Measurements from ENCODE around the gene DYRK1A.
"Not testable (repeated sequence)": the region's sequence is repeated elsewhere in the genome, so short reads cannot be mapped to it uniquely, and the experiment has no call there.

DYRK1A gene

GRCh38 chr21:37366482-37367316 lies at the start of gene DYRK1A:
Gene DYRK1A, plus strand, starts transcription at chr21:37366773. Its CDS starts 53,602 bp downstream, at chr21:37420375.
- DNase-seq = peak; percentile 99

GRCh38 chr21:37319551-37319950 lies 47.0 kb upstream of the DYRK1A start:
- DNase-seq = no peak

GRCh38 chr21:37322084-37322483 lies 44.5 kb upstream of the DYRK1A start:
- DNase-seq = no peak

- no peak for DNase-seq
These were observed 42.0 kb upstream of the DYRK1A start for GRCh38 chr21:37324558-37324957.

GRCh38 chr21:37328147-37328546 lies 38.4 kb upstream of the DYRK1A start:
- DNase-seq = not testable (repeated sequence)

GRCh38 chr21:37331411-37331810 lies 35.2 kb upstream of the DYRK1A start:
- no peak for DNase-seq

- DNase-seq = no peak
These were observed 31.5 kb upstream of the DYRK1A start for GRCh38 chr21:37335053-37335452.

- no peak for DNase-seq
These were observed 29.4 kb upstream of the DYRK1A start for GRCh38 chr21:37337179-37337578.

- no peak for DNase-seq
These were observed 28.7 kb upstream of the DYRK1A start for GRCh38 chr21:37337831-37338230.

- no peak for DNase-seq
These were observed 27.7 kb upstream of the DYRK1A start for GRCh38 chr21:37338671-37339551.

GRCh38 chr21:37339552-37339939 lies 27.0 kb upstream of the DYRK1A start:
- no peak for DNase-seq

GRCh38 chr21:37341254-37341960 lies 25.2 kb upstream of the DYRK1A start:
- DNase-seq = no peak

GRCh38 chr21:37342046-37342632 lies 24.4 kb upstream of the DYRK1A start:
- DNase-seq = no peak

- no peak for DNase-seq
These were observed 19.6 kb upstream of the DYRK1A start for GRCh38 chr21:37346841-37347430.

GRCh38 chr21:37348664-37349063 lies 17.9 kb upstream of the DYRK1A start:
- DNase-seq = no peak

- DNase-seq = no peak
These were observed 16.1 kb upstream of the DYRK1A start for GRCh38 chr21:37350472-37350871.

GRCh38 chr21:37356706-37357105 lies 9.9 kb upstream of the DYRK1A start:
- no peak for DNase-seq

GRCh38 chr21:37357691-37358090 lies 8.9 kb upstream of the DYRK1A start:
- DNase-seq = no peak

- DNase-seq = no peak
These were observed 8.2 kb upstream of the DYRK1A start for GRCh38 chr21:37358397-37358796.

- DNase-seq = no peak
These were observed 2.6 kb upstream of the DYRK1A start for GRCh38 chr21:37363936-37364335.

- no peak for DNase-seq
These were observed 1.9 kb upstream of the DYRK1A start for GRCh38 chr21:37364722-37365121.

All from activated CD4-positive, alpha-beta T cell treated with anti-CD3 and anti-CD28 coated beads, Interleukin-2, Interleukin-6, amounts not matched to agents 100 ng/mL and 50 ng/mL, durations not matched to agents 16 hours and 8 hours (primary cell).